Activated effector memory CD4-positive, alpha-beta T cell treated with anti-CD3 and anti-CD28 coated beads, Interleukin-2, amount 50 U/mL, for 16 hours (primary cell): Measurements from ENCODE around the gene KMT5B.

ENCODE experiments used
- DNase-seq: peaks from one replicate; pipeline ENCODE4 v3.0.0-alpha.2; 2020

KMT5B gene

GRCh38 chr11:68179847-68180246 is 33.2 kb downstream of the KMT5B start:
- no peak for DNase-seq

GRCh38 chr11:68177877-68178276 is 35.2 kb downstream of the KMT5B start:
- DNase-seq = no peak

- DNase-seq = no peak
Measured at GRCh38 chr11:68173926-68174325, 39.2 kb downstream of the KMT5B start.

GRCh38 chr11:68169442-68169841 is 43.7 kb downstream of the KMT5B start:
- DNase-seq = no peak

- DNase-seq = no peak
Measured at GRCh38 chr11:68168694-68169093, 44.4 kb downstream of the KMT5B start.

- no peak for DNase-seq
Measured at GRCh38 chr11:68167474-68167873, 45.6 kb downstream of the KMT5B start.

- DNase-seq = no peak
Measured at GRCh38 chr11:68166969-68167368, 46.1 kb downstream of the KMT5B start.

GRCh38 chr11:68165601-68166000 is 47.5 kb downstream of the KMT5B start:
- DNase-seq = no peak

GRCh38 chr11:68164437-68164836 is 48.7 kb downstream of the KMT5B start:
- no peak for DNase-seq

GRCh38 chr11:68163691-68164090 is 49.4 kb downstream of the KMT5B start:
- no peak for DNase-seq

- DNase-seq = no peak
Measured at GRCh38 chr11:68160100-68160695, 52.9 kb downstream of the KMT5B start.

GRCh38 chr11:68159665-68160064 is 53.4 kb downstream of the KMT5B start:
- DNase-seq = no peak

- no peak for DNase-seq
Measured at GRCh38 chr11:68159161-68159560, 53.9 kb downstream of the KMT5B start.

- DNase-seq = no peak
Measured at GRCh38 chr11:68158580-68158979, 54.5 kb downstream of the KMT5B start.

GRCh38 chr11:68153742-68154141 is 59.4 kb downstream of the KMT5B start:
- no peak for DNase-seq

GRCh38 chr11:68150037-68150436 is 63.1 kb downstream of the KMT5B start:
- DNase-seq = peak; percentile 27

GRCh38 chr11:68149417-68149816 is 63.7 kb downstream of the KMT5B start:
- DNase-seq = peak; percentile 13

GRCh38 chr11:68148879-68149278 is 64.2 kb downstream of the KMT5B start:
- peak; percentile 59 for DNase-seq

- no peak for DNase-seq
Measured at GRCh38 chr11:68148071-68148805, 64.9 kb downstream of the KMT5B start.

GRCh38 chr11:68146704-68147474 is 66.2 kb downstream of the KMT5B start:
- DNase-seq = peak; percentile 47

GRCh38 chr11:68146010-68146540 is 67.0 kb downstream of the KMT5B start:
- DNase-seq = peak; percentile 58

- peak; percentile 45 for DNase-seq
Measured at GRCh38 chr11:68145120-68145866, 67.8 kb downstream of the KMT5B start.

GRCh38 chr11:68143310-68143689 is 69.8 kb downstream of the KMT5B start:
- DNase-seq = peak; percentile 60
